GM23338 (cell line): ENCODE results near the gene PRM3. TPM values are rescaled to one million over a fixed set of nuclear protein-coding genes. Genes with fewer than 3 reads are reported as not detected.

Experiments
- ATAC-seq: fragments of 200-7000 bp; cut with Tn5 transposase; 3 replicates; pipeline ENCODE4 v1.9.1; 2020
- DNase-seq: peaks from one replicate; pipeline ENCODE4 v3.0.0-alpha.2; 2015; ENCODE audit warnings: low spot score
- H2AFZ ChIP-seq: fragments of 200-600 bp; sonication (generic); 2 replicates; pipeline ENCODE4 v1.8.0; 2016; ENCODE audit warnings: antibody characterized with exemption, mild to moderate bottlenecking, moderate library complexity
- H3F3A ChIP-seq: fragments of 200-600 bp; sonication (generic); replicated peaks from 2 replicates; pipeline ENCODE4 v1.8.0; 2017; ENCODE audit warnings: antibody characterized with exemption, mixed run types, low read depth
- H3K27ac ChIP-seq: fragments of 200-600 bp; sonication (generic); 2 replicates; pipeline ENCODE4 v1.6.1; 2016; ENCODE audit warnings: low read depth
- H3K27me3 ChIP-seq: fragments of 200-600 bp; sonication (generic); 2 replicates; pipeline ENCODE4 v1.8.0; 2016; ENCODE audit warnings: mild to moderate bottlenecking, mixed run types, moderate library complexity; ENCODE audit not compliant: insufficient read depth
- H3K36me3 ChIP-seq: fragments of 200-600 bp; sonication (generic); 2 replicates; pipeline ENCODE4 v1.8.0; 2016; ENCODE audit warnings: mild to moderate bottlenecking; ENCODE audit not compliant: insufficient read depth
- H3K4me1 ChIP-seq: fragments of 200-600 bp; sonication (generic); 2 replicates; pipeline ENCODE4 v1.8.0; 2016; ENCODE audit warnings: mild to moderate bottlenecking, moderate library complexity; ENCODE audit not compliant: insufficient read depth
- H3K4me2 ChIP-seq: fragments of 200-600 bp; sonication (generic); 2 replicates; pipeline ENCODE4 v1.7.1; 2017; ENCODE audit warnings: mixed run types
- H3K4me3 ChIP-seq: fragments of 200-600 bp; sonication (generic); 2 replicates; pipeline ENCODE4 v1.6.1; 2016; ENCODE audit warnings: mixed run types
- H3K79me2 ChIP-seq: fragments of 200-600 bp; sonication (generic); replicated peaks from 2 replicates; pipeline ENCODE4 v1.8.0; 2017; ENCODE audit warnings: mild to moderate bottlenecking; ENCODE audit not compliant: insufficient read depth
- H3K9me2 ChIP-seq: fragments of 200-600 bp; sonication (generic); 2 replicates; pipeline ENCODE4 v1.8.0; 2017; ENCODE audit not compliant: insufficient read depth
- H4K20me1 ChIP-seq: fragments of 200-600 bp; sonication (generic); replicated peaks from 2 replicates; pipeline ENCODE4 v1.8.0; 2017; ENCODE audit warnings: mild to moderate bottlenecking; ENCODE audit not compliant: insufficient read depth
- H3K27ac Mint-ChIP-seq: 2 replicates; pipeline ENCODE4 v1.8.0; 2020; ENCODE audit warnings: inconsistent platforms, mild to moderate bottlenecking, moderate library complexity, mixed read lengths
- H3K27me3 Mint-ChIP-seq: 3 replicates; pipeline ENCODE4 v1.8.0; 2022; ENCODE audit warnings: low read depth, mild to moderate bottlenecking, moderate library complexity, mixed read lengths, inconsistent platforms; ENCODE audit not compliant: insufficient read depth, poor library complexity
- H3K36me3 Mint-ChIP-seq: 3 replicates; pipeline ENCODE4 v1.8.0; 2021; ENCODE audit warnings: low read depth, mild to moderate bottlenecking, inconsistent platforms, moderate library complexity, mixed read lengths
- H3K4me1 Mint-ChIP-seq: 3 replicates; pipeline ENCODE4 v1.8.0; 2020; ENCODE audit warnings: mild to moderate bottlenecking, inconsistent platforms, mixed read lengths
- H3K4me3 Mint-ChIP-seq: 3 replicates; pipeline ENCODE4 v1.8.0; 2021; ENCODE audit warnings: moderate library complexity, mild to moderate bottlenecking, inconsistent platforms, mixed read lengths
- H3K9me3 Mint-ChIP-seq: 3 replicates; pipeline ENCODE4 v1.8.0; 2020; ENCODE audit warnings: moderate library complexity, mild to moderate bottlenecking, inconsistent platforms, mixed read lengths
- ETS1 ChIP-seq: IDR thresholded peaks from 2 replicates; pipeline ENCODE4 v1.6.1; 2016; ENCODE audit warnings: antibody characterized with exemption
- EZH2phosphoT487 ChIP-seq: fragments of 200-600 bp; sonication (generic); IDR thresholded peaks from one replicate; pipeline ENCODE4 v1.8.1; 2018; ENCODE audit warnings: antibody characterized with exemption; ENCODE audit not compliant: unreplicated experiment
- JUNB ChIP-seq: IDR thresholded peaks from one replicate; pipeline ENCODE4 v1.6.1; 2016; ENCODE audit warnings: antibody characterized with exemption; ENCODE audit not compliant: unreplicated experiment
- POLR2AphosphoS5 ChIP-seq: IDR thresholded peaks from 2 replicates; pipeline ENCODE4 v1.6.1; 2016; ENCODE audit warnings: antibody characterized with exemption, low read depth
- STAT1 ChIP-seq: IDR thresholded peaks from one replicate; pipeline ENCODE4 v1.6.1; 2016; ENCODE audit warnings: antibody characterized with exemption; ENCODE audit not compliant: unreplicated experiment
- ZNF114 ChIP-seq: fragments of 250-450 bp; sonication (Bioruptor Pico); IDR thresholded peaks from 2 replicates; pipeline ENCODE4 v1.5.0; 2020; ENCODE audit warnings: mild to moderate bottlenecking, moderate library complexity
- ZNF331 ChIP-seq: fragments of 250-450 bp; sonication (Bioruptor Pico); IDR thresholded peaks from 2 replicates; pipeline ENCODE4 v1.5.0; 2020; ENCODE audit warnings: low read depth, mild to moderate bottlenecking, moderate library complexity
- ZNF462 ChIP-seq: fragments of 250-450 bp; sonication (Bioruptor Pico); IDR thresholded peaks from 2 replicates; pipeline ENCODE4 v1.5.0; 2020; ENCODE audit warnings: mild to moderate bottlenecking, moderate library complexity
- polyA plus RNA-seq: library from polyadenylated mRNA; unstranded; fragments of >200 nt; fragmentation: Nextera tagmentation; extraction: Ambion mirVana; gene quantifications from 2 replicates; pipeline ENCODE4 v1.2.1, GENCODE V29; 2016
- total RNA-seq: library from RNA; depleted of rRNA; stranded (reverse); fragments of >200 nt; shearing (Covaris generic); gene quantifications from 2 replicates; pipeline ENCODE4 v1.2.3, GENCODE V29; 2014
- TF ChIP-seq, protein P1 (sequence below), 2 experiments: fragments of 200-600 bp in 1 of 2; sonication (generic) in 1 of 2; conservative IDR thresholded peaks; 2 replicates each; pipeline versions ENCODE4 v1.5.1 to v1.6.1; 2016 to 2017; ENCODE audit warnings: antibody characterized with exemption in 2 of 2, low read depth in 2 of 2, mild to moderate bottlenecking in 2 of 2, moderate library complexity in 1 of 2

The PRM3 gene
- total and polyA plus RNA-seq, 2 experiments from 2014 or later, result not detected

- Histone ChIP-seq H3K27ac (peak overlapping the region; percentile 100), H4K20me1 (no peaks in the 10 kb centered on the region), H3K9me2 (no peaks in the 10 kb centered on the region), H3K27me3 (no peaks in the 10 kb centered on the region), H3K79me2 (peaks cover 8% of the 10 kb centered on the region; the same call in 1 of the 2 replicates), H2AFZ (no peak overlapping the region), H3K4me3 (peak overlapping the region; percentile 44), H3K4me1 (peaks cover 59% of the 10 kb centered on the region), H3F3A (peaks cover 47% of the 10 kb centered on the region), H3K36me3 (no peaks in the 10 kb centered on the region), H3K4me2 (peak overlapping the region; percentile 71)
- Mint-ChIP-seq H3K27ac (peak overlapping the region; percentile 97), H3K4me3 (peak overlapping the region; percentile 62), H3K4me1 (peaks cover 46% of the 10 kb centered on the region), H3K27me3 (peaks cover 20% of the 10 kb centered on the region), H3K9me3 (no peaks in the 10 kb centered on the region), H3K36me3 (peaks cover 16% of the 10 kb centered on the region)
- DNase-seq (peak; percentile 90), ATAC-seq (peak; percentile 58)
- TF ChIP-seq POLR2AphosphoS5 (peak; percentile 54), ZNF331 (CRISPR knock-in tag) (no peak), ZNF114 (CRISPR knock-in tag) (no peak), JUNB (no peak), ZNF462 (peak; percentile 34; the same call in 1 of the 2 replicates), EZH2phosphoT487 (no peak), STAT1 (no peak), ETS1 (peak; percentile 18; the same call in 1 of the 2 replicates)
- TF ChIP-seq, protein P1, sequence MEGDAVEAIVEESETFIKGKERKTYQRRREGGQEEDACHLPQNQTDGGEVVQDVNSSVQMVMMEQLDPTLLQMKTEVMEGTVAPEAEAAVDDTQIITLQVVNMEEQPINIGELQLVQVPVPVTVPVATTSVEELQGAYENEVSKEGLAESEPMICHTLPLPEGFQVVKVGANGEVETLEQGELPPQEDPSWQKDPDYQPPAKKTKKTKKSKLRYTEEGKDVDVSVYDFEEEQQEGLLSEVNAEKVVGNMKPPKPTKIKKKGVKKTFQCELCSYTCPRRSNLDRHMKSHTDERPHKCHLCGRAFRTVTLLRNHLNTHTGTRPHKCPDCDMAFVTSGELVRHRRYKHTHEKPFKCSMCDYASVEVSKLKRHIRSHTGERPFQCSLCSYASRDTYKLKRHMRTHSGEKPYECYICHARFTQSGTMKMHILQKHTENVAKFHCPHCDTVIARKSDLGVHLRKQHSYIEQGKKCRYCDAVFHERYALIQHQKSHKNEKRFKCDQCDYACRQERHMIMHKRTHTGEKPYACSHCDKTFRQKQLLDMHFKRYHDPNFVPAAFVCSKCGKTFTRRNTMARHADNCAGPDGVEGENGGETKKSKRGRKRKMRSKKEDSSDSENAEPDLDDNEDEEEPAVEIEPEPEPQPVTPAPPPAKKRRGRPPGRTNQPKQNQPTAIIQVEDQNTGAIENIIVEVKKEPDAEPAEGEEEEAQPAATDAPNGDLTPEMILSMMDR (conservative IDR thresholded peaks at IDR 0.05; ENCODE audit: low read depth in 2 of 2), result peak in 1 of 2 experiments; percentile 27; a peak in 2 of 4 replicates
Measured at GRCh38 chr16:11316331-11317015, 43.0 kb upstream of the PRM3 start.
